Neutrophil (primary cell): ENCODE data around the gene ATG4B.

Experiments used
- H3K27ac ChIP-seq: fragments of 200-600 bp; sonication (generic); 2 replicates; pipeline ENCODE4 v1.5.1; 2016; ENCODE audit warnings: mild to moderate bottlenecking, moderate library complexity
- H3K27me3 ChIP-seq: fragments of 200-600 bp; sonication (generic); 2 replicates; pipeline ENCODE4 v1.6.0; 2016; ENCODE audit warnings: mild to moderate bottlenecking
- H3K36me3 ChIP-seq: fragments of 200-600 bp; sonication (generic); 2 replicates; pipeline ENCODE4 v1.5.1; 2017
- H3K4me1 ChIP-seq, 2 experiments: fragments of 200-600 bp in 1 of 2; sonication (generic) in 1 of 2; 1 replicate in 1 of 2; 2 replicates in 1 of 2; pipeline versions ENCODE4 v1.5.1 to v1.6.1; 2013 to 2016; ENCODE audit warnings: low read depth in 1 of 2, low read length in 1 of 2, mild to moderate bottlenecking in 1 of 2, moderate library complexity in 1 of 2; ENCODE audit not compliant: control insufficient read depth in 1 of 2, insufficient read depth in 1 of 2
- H3K4me3 ChIP-seq, 2 experiments: fragments of 200-600 bp in 1 of 2; sonication (generic) in 1 of 2; 1 replicate in 1 of 2; 2 replicates in 1 of 2; pipeline ENCODE4 v1.5.1; 2013 to 2016; ENCODE audit warnings: low read depth in 1 of 2, low read length in 1 of 2, mild to moderate bottlenecking in 1 of 2, moderate library complexity in 1 of 2
- H3K9me3 ChIP-seq: fragments of 200-600 bp; sonication (generic); 2 replicates; pipeline ENCODE4 v1.5.1; 2016
- CTCF ChIP-seq: fragments of 200-600 bp; sonication (generic); IDR thresholded peaks from 2 replicates; pipeline ENCODE4 v1.5.1; 2016; ENCODE audit warnings: antibody characterized with exemption

ATG4B gene

DNA sequence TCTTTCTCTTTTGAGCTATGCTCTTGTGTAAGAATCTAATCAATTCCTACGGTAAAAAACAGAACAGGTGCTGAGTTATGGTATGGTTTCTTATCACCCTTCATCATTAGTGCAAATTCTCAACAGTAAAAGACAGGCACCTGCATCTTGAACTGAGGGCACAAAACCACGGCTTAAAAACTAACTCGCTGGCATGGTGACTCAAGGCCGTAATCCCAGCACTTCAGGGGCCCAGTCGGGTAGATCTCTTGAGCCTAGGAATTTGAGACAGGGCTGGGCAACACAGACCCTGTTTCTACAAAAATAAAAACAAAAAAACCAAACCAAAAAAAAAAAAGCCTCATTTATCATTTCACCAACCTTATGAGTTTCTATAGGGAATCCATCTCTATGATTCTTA, 33.8 kb upstream of the ATG4B start:
- Histone ChIP-seq H3K27me3 (no peaks in the 10 kb centered on the region), H3K4me1 (no peaks in the 10 kb centered on the region), H3K36me3 (peaks cover 46% of the 10 kb centered on the region), H3K27ac (no peak overlapping the region), H3K4me3 (no peak overlapping the region), H3K9me3 (no peaks in the 10 kb centered on the region)
- no peak for TF ChIP-seq CTCF

GRCh38 chr2:241606186-241606585, 31.3 kb upstream of the ATG4B start:
- peaks cover 5 to 12% of the 10 kb centered on the region in 2 experiments for H3K4me1 ChIP-seq
- H3K36me3 ChIP-seq, result peaks cover 42% of the 10 kb centered on the region
- no peak overlapping the region for H3K27ac ChIP-seq
- H3K9me3 ChIP-seq, result no peaks in the 10 kb centered on the region
- TF ChIP-seq CTCF, result no peak
- no peak overlapping the region for H3K4me3 ChIP-seq
- peaks cover 20% of the 10 kb centered on the region for H3K27me3 ChIP-seq

DNA sequence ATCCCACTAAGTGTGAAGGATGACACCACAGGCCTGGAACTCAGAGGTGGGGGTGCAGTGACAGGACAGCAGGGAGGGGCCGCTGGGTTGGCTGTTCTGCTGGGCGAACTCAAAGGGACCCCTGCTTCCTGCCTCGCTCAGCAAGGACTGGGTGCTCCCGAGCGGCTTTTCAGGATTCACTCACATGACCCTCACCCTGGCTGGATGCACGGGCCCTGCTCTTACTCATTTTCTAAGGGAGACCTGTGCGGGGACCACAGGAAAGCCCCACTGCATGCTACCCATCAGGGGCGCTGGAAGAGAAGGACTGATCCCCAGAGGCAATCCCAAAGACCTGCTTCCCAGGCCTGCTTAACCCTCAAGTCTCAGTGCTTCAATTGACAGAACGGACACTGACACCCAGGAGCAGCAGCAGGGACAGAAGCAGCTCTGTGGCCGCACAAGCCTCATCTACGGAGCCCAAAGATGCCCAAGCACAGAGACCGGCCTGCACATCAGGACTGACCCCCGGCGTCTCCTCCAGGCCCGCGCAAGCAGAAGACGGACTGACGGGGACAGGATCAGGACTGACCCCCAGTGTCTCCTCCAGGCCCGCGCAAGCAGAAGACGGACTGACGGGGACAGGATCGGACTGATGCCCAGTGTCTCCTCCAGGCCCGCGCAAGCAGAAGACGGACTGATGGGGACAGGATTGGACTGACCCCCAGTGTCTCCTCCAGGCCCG, 30.2 kb upstream of the ATG4B start:
- no peaks in the 10 kb centered on the region for H3K9me3 ChIP-seq
- peaks cover 5 to 12% of the 10 kb centered on the region in 2 experiments for H3K4me1 ChIP-seq
- TF ChIP-seq CTCF, result no peak
- no peak overlapping the region for H3K27ac ChIP-seq
- H3K36me3 ChIP-seq, result peaks cover 35% of the 10 kb centered on the region
- peaks cover 20% of the 10 kb centered on the region for H3K27me3 ChIP-seq
- H3K4me3 ChIP-seq, result no peak overlapping the region

DNA sequence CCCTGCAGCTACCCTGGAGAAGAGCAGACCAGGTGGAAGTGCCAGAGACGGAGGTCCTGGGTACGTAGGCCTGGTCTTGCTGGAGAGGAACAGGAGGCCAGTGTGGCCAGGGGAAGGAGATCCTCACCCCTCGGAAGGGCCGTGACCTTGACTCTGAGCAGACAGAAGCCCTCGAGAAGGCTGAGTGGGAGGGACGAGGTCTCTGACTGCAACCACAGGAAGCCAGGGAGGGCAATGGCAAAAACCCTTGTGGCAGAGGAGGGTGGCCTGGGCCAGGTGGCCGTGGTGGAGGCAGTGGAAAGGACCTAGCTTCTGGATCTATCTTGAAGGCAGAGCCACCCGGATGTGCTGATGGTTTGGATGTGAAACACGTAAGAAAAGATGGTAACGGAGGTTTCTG, 28.6 kb upstream of the ATG4B start:
- Histone ChIP-seq H3K9me3 (no peaks in the 10 kb centered on the region), H3K27me3 (peaks cover 20% of the 10 kb centered on the region), H3K4me1 (peaks cover 5 to 12% of the 10 kb centered on the region in 2 experiments), H3K27ac (no peak overlapping the region), H3K36me3 (peaks cover 22% of the 10 kb centered on the region), H3K4me3 (no peak overlapping the region)
- TF ChIP-seq CTCF, result no peak

GRCh38 chr2:241609859-241610793, 27.4 kb upstream of the ATG4B start:
- Histone ChIP-seq H3K4me3 (peak overlapping the region; percentile 48 to 58), H3K27ac (no peak overlapping the region), H3K9me3 (no peaks in the 10 kb centered on the region), H3K27me3 (peaks cover 20% of the 10 kb centered on the region), H3K4me1 (peaks cover 5 to 12% of the 10 kb centered on the region in 2 experiments), H3K36me3 (peaks cover 12% of the 10 kb centered on the region)
- peak; percentile 43 for TF ChIP-seq CTCF
